Tongue (tissue), 2 donors: ENCODE data around the gene UIMC1. TPM values are rescaled to one million over a fixed set of nuclear protein-coding genes. Genes with fewer than 3 reads are reported as not detected.
"Not testable (repeated sequence)": the region's sequence is repeated elsewhere in the genome, so short reads cannot be mapped to it uniquely, and the experiment has no call there.

Experiments
- DNase-seq: peaks from one replicate; pipeline ENCODE4 v3.0.0-alpha.2; 2015
- total RNA-seq: library from RNA; depleted of rRNA; stranded (reverse); fragments of >200 nt; gene quantifications from one replicate; pipeline ENCODE4 v1.2.3, GENCODE V29; 2014

The UIMC1 gene
- total RNA-seq, 1 donor from 2014 or later: 24.8 TPM

- peak; percentile 82 for DNase-seq
Measured at GRCh38 chr5:177005619-177006264, 837 bp downstream of the UIMC1 start.

- DNase-seq: no peak
Measured at GRCh38 chr5:177004961-177005360, 1.6 kb downstream of the UIMC1 start.

- no peak for DNase-seq
Measured at GRCh38 chr5:177003649-177004048, 2.9 kb downstream of the UIMC1 start.

GRCh38 chr5:176999526-176999925 lies 7.1 kb downstream of the UIMC1 start:
- not testable (repeated sequence) for DNase-seq

GRCh38 chr5:176998828-176999227 lies 7.8 kb downstream of the UIMC1 start:
- DNase-seq: no peak

- no peak for DNase-seq
Measured at GRCh38 chr5:176996780-176997179, 9.8 kb downstream of the UIMC1 start.

- no peak for DNase-seq
Measured at GRCh38 chr5:176995896-176996767, 10.4 kb downstream of the UIMC1 start.

GRCh38 chr5:176995122-176995490 lies 11.5 kb downstream of the UIMC1 start:
- no peak for DNase-seq

- DNase-seq: no peak
Measured at GRCh38 chr5:176994460-176995121, 12.0 kb downstream of the UIMC1 start.

- not testable (repeated sequence) for DNase-seq
Measured at GRCh38 chr5:176993081-176993480, 13.5 kb downstream of the UIMC1 start.

- DNase-seq: no peak
Measured at GRCh38 chr5:176987583-176987982, 19.0 kb downstream of the UIMC1 start.

- DNase-seq: no peak
Measured at GRCh38 chr5:176986280-176986679, 20.3 kb downstream of the UIMC1 start.

GRCh38 chr5:176985516-176985915 lies 21.1 kb downstream of the UIMC1 start:
- no peak for DNase-seq

GRCh38 chr5:176984176-176984575 lies 22.4 kb downstream of the UIMC1 start:
- DNase-seq: not testable (repeated sequence)

GRCh38 chr5:176983593-176983992 lies 23.0 kb downstream of the UIMC1 start:
- DNase-seq: not testable (repeated sequence)

GRCh38 chr5:176983112-176983511 lies 23.5 kb downstream of the UIMC1 start:
- not testable (repeated sequence) for DNase-seq

- DNase-seq: no peak
Measured at GRCh38 chr5:176980818-176981217, 25.8 kb downstream of the UIMC1 start.

- no peak for DNase-seq
Measured at GRCh38 chr5:176979669-176980068, 26.9 kb downstream of the UIMC1 start.

- no peak for DNase-seq
Measured at GRCh38 chr5:176965633-176966032, 40.9 kb downstream of the UIMC1 start.

- peak; percentile 54 for DNase-seq
Measured at GRCh38 chr5:176959051-176959450, 47.5 kb downstream of the UIMC1 start.

GRCh38 chr5:176956756-176957155 lies 49.8 kb downstream of the UIMC1 start:
- DNase-seq: no peak

GRCh38 chr5:176955895-176956294 lies 50.7 kb downstream of the UIMC1 start:
- no peak for DNase-seq

GRCh38 chr5:176954050-176954449 lies 52.5 kb downstream of the UIMC1 start:
- no peak for DNase-seq
